Smooth muscle cell (in vitro differentiated cells): ENCODE results near the gene GMIP. TPM values are rescaled to one million over a fixed set of nuclear protein-coding genes. Genes with fewer than 3 reads are reported as not detected.

Source experiments
- DNase-seq: peaks from one replicate; lab custom pipeline; 2025; ENCODE audit not compliant: unreplicated experiment; lab: John Stamatoyannopoulos, UW
- H2AFZ ChIP-seq: fragments of 200-600 bp; sonication (generic); 2 replicates; pipeline ENCODE4 v1.6.0; 2016; ENCODE audit warnings: antibody characterized with exemption, low read depth, mild to moderate bottlenecking
- H3F3A ChIP-seq: fragments of 200-600 bp; sonication (generic); 2 replicates; pipeline ENCODE4 v1.6.0; 2017; ENCODE audit warnings: antibody characterized with exemption, low read depth
- H3K27ac ChIP-seq: fragments of 200-600 bp; sonication (generic); 2 replicates; pipeline ENCODE4 v1.5.1; 2016; ENCODE audit warnings: low read depth, mild to moderate bottlenecking
- H3K27me3 ChIP-seq: fragments of 200-600 bp; sonication (generic); 2 replicates; pipeline ENCODE4 v1.6.1; 2016; ENCODE audit warnings: low read depth, mild to moderate bottlenecking
- H3K36me3 ChIP-seq: fragments of 200-600 bp; sonication (generic); 2 replicates; pipeline ENCODE4 v1.5.1; 2016; ENCODE audit warnings: low read depth
- H3K4me1 ChIP-seq: fragments of 200-600 bp; sonication (generic); 2 replicates; pipeline ENCODE4 v1.5.1; 2016; ENCODE audit warnings: low read depth
- H3K4me2 ChIP-seq: fragments of 200-600 bp; sonication (generic); 2 replicates; pipeline ENCODE4 v1.6.0; 2016; ENCODE audit warnings: mild to moderate bottlenecking
- H3K4me3 ChIP-seq: fragments of 200-600 bp; sonication (generic); 2 replicates; pipeline ENCODE4 v1.5.1; 2016; ENCODE audit warnings: mild to moderate bottlenecking
- H3K79me2 ChIP-seq: fragments of 200-600 bp; sonication (generic); 2 replicates; pipeline ENCODE4 v1.6.0; 2016; ENCODE audit warnings: low read depth, mild to moderate bottlenecking
- H3K9ac ChIP-seq: fragments of 200-600 bp; sonication (generic); 2 replicates; pipeline ENCODE4 v1.6.0; 2016; ENCODE audit warnings: low read depth
- H3K9me3 ChIP-seq: fragments of 200-600 bp; sonication (generic); replicated peaks from 2 replicates; pipeline ENCODE4 v1.5.1; 2016; ENCODE audit warnings: low read depth
- H4K20me1 ChIP-seq: fragments of 200-600 bp; sonication (generic); 2 replicates; pipeline ENCODE4 v1.6.0; 2016; ENCODE audit warnings: low read depth
- CTCF ChIP-seq: fragments of 200-600 bp; sonication (generic); IDR thresholded peaks from 2 replicates; pipeline ENCODE4 v1.5.1; 2017; ENCODE audit warnings: borderline replicate concordance, mild to moderate bottlenecking, antibody characterized with exemption; ENCODE audit not compliant: insufficient read depth, poor library complexity, severe bottlenecking
- WGBS: methylation state at CpG from one replicate; pipeline ENCODE4 v1.1.7; 2016; ENCODE audit warnings: low lambda C conversion rate; 5-methylcytosine and 5-hydroxymethylcytosine counted together
- polyA plus RNA-seq: library from polyadenylated mRNA; unstranded; fragments of >200 nt; fragmentation: Nextera tagmentation; extraction: Ambion mirVana; gene quantifications from 2 replicates; pipeline ENCODE4 v1.2.1, GENCODE V29; 2016
- total RNA-seq: library from RNA; depleted of rRNA; stranded (reverse); fragments of >200 nt; gene quantifications from 2 replicates; pipeline ENCODE4 v1.2.3, GENCODE V29; 2014

Gene GMIP
- total and polyA plus RNA-seq, 2 experiments from 2014 or later = 3.9 to 19.5 TPM

GRCh38 chr19:19636573-19637185 lies 6.8 kb downstream of the GMIP start:
- Histone ChIP-seq H4K20me1 (no peaks in the 10 kb centered on the region), H3K9ac (no peak overlapping the region), H3K27me3 (no peaks in the 10 kb centered on the region), H3K79me2 (no peaks in the 10 kb centered on the region), H3K4me2 (no peak overlapping the region), H3K4me3 (no peak overlapping the region), H3K36me3 (no peaks in the 10 kb centered on the region), H3K27ac (no peak overlapping the region), H2AFZ (no peak overlapping the region), H3K9me3 (no peaks in the 10 kb centered on the region), H3K4me1 (no peaks in the 10 kb centered on the region), H3F3A (no peaks in the 10 kb centered on the region)
- no peak for DNase-seq
- 97% methylated on average over 9 of the region's 9 CpGs for WGBS
- no peak for TF ChIP-seq CTCF

GRCh38 chr19:19635313-19635702 lies 8.1 kb downstream of the GMIP start:
- no peaks in the 10 kb centered on the region for H3K36me3 ChIP-seq
- WGBS = 99% methylated on average over 14 of the region's 14 CpGs
- no peaks in the 10 kb centered on the region for H3K4me1 ChIP-seq

GRCh38 chr19:19634516-19635312 lies 8.7 kb downstream of the GMIP start:
- WGBS = 99% methylated on average over 31 of the region's 36 CpGs
- no peaks in the 10 kb centered on the region for H3K4me1 ChIP-seq
- H3K4me3 ChIP-seq = no peak overlapping the region
- no peaks in the 10 kb centered on the region for H3K27me3 ChIP-seq
- H3K9me3 ChIP-seq = no peaks in the 10 kb centered on the region
- TF ChIP-seq CTCF = no peak
- no peak overlapping the region for H2AFZ ChIP-seq
- H3K79me2 ChIP-seq = no peaks in the 10 kb centered on the region
- no peak for DNase-seq
- no peaks in the 10 kb centered on the region for H4K20me1 ChIP-seq
- H3K9ac ChIP-seq = no peak overlapping the region
- no peaks in the 10 kb centered on the region for H3K36me3 ChIP-seq
- no peak overlapping the region for H3K4me2 ChIP-seq
- H3F3A ChIP-seq = no peaks in the 10 kb centered on the region
- no peak overlapping the region for H3K27ac ChIP-seq

More at GRCh38 chr19:19635313-19635702, 8.1 kb downstream of the GMIP start:
- Histone ChIP-seq H2AFZ (no peak overlapping the region), H3K9ac (no peak overlapping the region), H4K20me1 (no peaks in the 10 kb centered on the region), H3K27ac (no peak overlapping the region), H3F3A (no peaks in the 10 kb centered on the region), H3K9me3 (no peaks in the 10 kb centered on the region), H3K4me2 (no peak overlapping the region), H3K79me2 (no peaks in the 10 kb centered on the region), H3K27me3 (no peaks in the 10 kb centered on the region), H3K4me3 (no peak overlapping the region)
- TF ChIP-seq CTCF = no peak
- no peak for DNase-seq
